ENCODE data around the gene PROSER3.

The PROSER3 gene

GRCh38 chr19:35754370-35755130 is 3.4 kb upstream of the PROSER3 start:
- POLR2A ChIA-PET, result no interaction called here
- DNase-seq (ENCODE audit: extremely low spot score), result no peak
- CTCF ChIA-PET, result no interaction called here
- no peak for TF ChIP-seq PKNOX1 (IDR thresholded peaks at IDR 0.05)
- TF ChIP-seq SUZ12 (IDR thresholded peaks at IDR 0.05), result no peak
- no peak for TF ChIP-seq LEF1 (IDR thresholded peaks at IDR 0.05; ENCODE audit: borderline replicate concordance)
- no peak for TF ChIP-seq ARNT (IDR thresholded peaks at IDR 0.05)
- TF ChIP-seq FOXA1 (IDR thresholded peaks at IDR 0.05), result no peak
- TF ChIP-seq NFRKB (IDR thresholded peaks at IDR 0.05), result no peak
- TF ChIP-seq FOXM1 (IDR thresholded peaks at IDR 0.05; ENCODE audit: borderline replicate concordance), result no peak
- no peak for TF ChIP-seq TARDBP (IDR thresholded peaks at IDR 0.05)

- DNase-seq (ENCODE audit: extremely low spot score), result no peak
- no peak for TF ChIP-seq L3MBTL2 (conservative IDR thresholded peaks at IDR 0.05)
- no peak for TF ChIP-seq HDGF (IDR thresholded peaks at IDR 0.05; ENCODE audit: borderline replicate concordance)
- TF ChIP-seq SP1 (IDR thresholded peaks at IDR 0.05), result no peak
- TF ChIP-seq NFRKB (IDR thresholded peaks at IDR 0.05), result no peak
- no peak for TF ChIP-seq CTBP1 (IDR thresholded peaks at IDR 0.05; ENCODE audit: borderline replicate concordance)
- CTCF ChIA-PET, result no interaction called here
- POLR2A ChIA-PET, result no interaction called here
These were observed 2.8 kb upstream of the PROSER3 start for GRCh38 chr19:35755131-35755549.

GRCh38 chr19:35755550-35756376 is 2.2 kb upstream of the PROSER3 start:
- POLR2A ChIA-PET, result interaction anchor here (2.5 kb wide), 1 partner anchor 11 kb away, joined by 18 read pairs; the partner anchor contains the start of genes PSENEN and U2AF1L4
- DNase-seq (ENCODE audit: extremely low spot score), result no peak
- TF ChIP-seq TARDBP (IDR thresholded peaks at IDR 0.05) (no peak), FOXK2 (IDR thresholded peaks at IDR 0.05) (no peak), BHLHE40 (IDR thresholded peaks at IDR 0.05; ENCODE audit: borderline replicate concordance) (no peak), HDGF (IDR thresholded peaks at IDR 0.05; ENCODE audit: borderline replicate concordance) (no peak), CTBP1 (IDR thresholded peaks at IDR 0.05; ENCODE audit: borderline replicate concordance) (no peak)
- CTCF ChIA-PET, result no interaction called here

GRCh38 chr19:35756377-35757230 is 1.4 kb upstream of the PROSER3 start, which contains the start of gene HSPB6:
HSPB6 (minus strand) TSS chr19:35757029; CDS start chr19:35757008, 21 bp downstream.
- ChIA-PET CTCF (interaction anchor here (1.0 kb wide), 1 partner anchor 16 kb away, joined by 3 read pairs; no protein-coding TSS in a partner anchor), POLR2A (interaction anchor here (1.3 to 2.5 kb wide), 5 partner anchors 9 to 54 kb away, joined by 3 to 33 read pairs (median 8); partner anchors contain the start of genes LIN37, PSENEN and U2AF1L4)
- no peak for TF ChIP-seq BHLHE40 (IDR thresholded peaks at IDR 0.05; ENCODE audit: borderline replicate concordance)
- TF ChIP-seq FOXA1 (IDR thresholded peaks at IDR 0.05), result no peak
- TF ChIP-seq ZNF384 (IDR thresholded peaks at IDR 0.05), result no peak
- TF ChIP-seq FOXM1 (IDR thresholded peaks at IDR 0.05; ENCODE audit: borderline replicate concordance), result no peak
- no peak for TF ChIP-seq PKNOX1 (IDR thresholded peaks at IDR 0.05)
- TF ChIP-seq TARDBP (IDR thresholded peaks at IDR 0.05), result no peak
- TF ChIP-seq CTBP1 (IDR thresholded peaks at IDR 0.05; ENCODE audit: borderline replicate concordance), result no peak
- DNase-seq (ENCODE audit: extremely low spot score), result no peak

- peak; percentile 39 for DNase-seq (ENCODE audit: extremely low spot score)
- ChIA-PET POLR2A (interaction anchor here (1.3 to 2.5 kb wide), 5 partner anchors 9 to 55 kb away, joined by 3 to 33 read pairs (median 8); partner anchors contain the start of genes LIN37, PSENEN and U2AF1L4), CTCF (interaction anchor here (1.0 kb wide), 1 partner anchor 17 kb away, joined by 3 read pairs; no protein-coding TSS in a partner anchor)
- TF ChIP-seq ELF4 (IDR thresholded peaks at IDR 0.05), result no peak
- no peak for TF ChIP-seq FOXM1 (IDR thresholded peaks at IDR 0.05; ENCODE audit: borderline replicate concordance)
- no peak for TF ChIP-seq PKNOX1 (IDR thresholded peaks at IDR 0.05)
- no peak for TF ChIP-seq CTBP1 (IDR thresholded peaks at IDR 0.05; ENCODE audit: borderline replicate concordance)
- no peak for TF ChIP-seq HDGF (IDR thresholded peaks at IDR 0.05; ENCODE audit: borderline replicate concordance)
These were observed 686 bp upstream of the PROSER3 start for GRCh38 chr19:35757231-35757748.
